ENCODE data around the gene OXSR1.
"Not testable (repeated sequence)": the region's sequence is repeated elsewhere in the genome, so short reads cannot be mapped to it uniquely, and the experiment has no call there.

Gene OXSR1

DNA sequence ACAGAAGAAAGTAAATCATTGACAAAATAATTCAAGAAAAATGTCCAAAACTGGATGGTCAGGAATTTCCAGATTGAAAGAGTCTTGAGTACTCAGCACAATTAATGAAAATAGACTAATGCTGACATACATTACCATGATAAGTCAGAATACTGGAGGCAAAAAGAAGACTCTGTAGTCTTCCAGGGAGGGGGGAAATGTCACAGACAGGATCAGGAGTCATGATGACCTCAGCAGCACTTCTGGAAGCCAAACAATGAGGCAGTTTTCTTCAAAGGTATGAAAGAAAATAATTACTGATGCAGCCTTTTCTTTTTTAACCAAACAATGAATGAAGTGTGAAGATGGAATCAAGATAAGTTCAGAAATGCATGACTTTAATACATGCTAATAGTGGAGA lies 70.1 kb downstream of the OXSR1 start:
- no peak for DNase-seq

DNA sequence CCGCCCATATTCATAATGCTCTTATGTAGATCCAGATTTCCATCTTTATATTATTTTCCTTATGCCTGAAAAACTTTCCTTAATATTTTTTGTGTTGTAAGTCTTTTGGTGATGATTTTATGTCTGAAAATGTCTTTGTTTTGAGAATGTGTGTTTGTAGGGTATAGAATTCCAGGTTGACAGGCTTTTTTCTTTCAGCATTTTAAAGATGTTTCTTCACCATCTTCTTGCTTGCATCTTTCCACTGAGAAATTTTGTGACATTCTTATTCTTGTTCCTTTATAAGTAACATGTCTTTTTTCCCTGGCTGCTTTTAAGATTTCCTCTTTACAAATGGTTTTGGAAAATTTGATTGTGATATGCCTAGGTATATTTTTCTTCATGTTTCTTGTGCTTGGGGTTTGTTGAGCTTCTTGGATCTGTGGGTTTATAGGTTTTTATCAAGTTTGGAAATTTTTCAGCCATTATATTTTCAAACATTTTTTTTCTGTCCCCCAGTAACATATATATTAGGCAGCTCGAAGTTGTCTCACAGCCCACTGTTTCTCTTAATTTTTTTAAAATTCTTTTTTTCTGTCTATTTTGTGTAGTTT lies 73.2 kb downstream of the OXSR1 start:
- DNase-seq: no peak

DNA sequence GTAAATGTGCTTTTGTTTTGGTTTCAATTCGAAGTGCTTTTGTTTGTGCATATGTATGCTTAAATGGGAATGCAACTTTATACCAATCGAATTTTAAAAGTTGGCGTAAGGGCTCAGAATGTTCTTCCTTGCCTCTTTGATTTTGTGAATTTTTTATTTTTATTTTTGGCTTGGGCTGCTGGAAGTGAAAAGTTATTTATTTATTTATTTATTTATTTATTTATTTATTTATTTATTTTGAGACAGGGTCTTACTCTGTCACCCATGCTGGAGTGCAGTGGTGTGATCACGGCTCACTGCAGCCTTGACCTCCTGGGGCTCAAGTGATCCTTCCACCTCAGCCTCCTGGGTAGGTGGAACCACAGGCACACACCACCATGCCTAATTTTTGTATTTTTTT lies 77.5 kb downstream of the OXSR1 start:
- DNase-seq: not testable (repeated sequence)

DNA sequence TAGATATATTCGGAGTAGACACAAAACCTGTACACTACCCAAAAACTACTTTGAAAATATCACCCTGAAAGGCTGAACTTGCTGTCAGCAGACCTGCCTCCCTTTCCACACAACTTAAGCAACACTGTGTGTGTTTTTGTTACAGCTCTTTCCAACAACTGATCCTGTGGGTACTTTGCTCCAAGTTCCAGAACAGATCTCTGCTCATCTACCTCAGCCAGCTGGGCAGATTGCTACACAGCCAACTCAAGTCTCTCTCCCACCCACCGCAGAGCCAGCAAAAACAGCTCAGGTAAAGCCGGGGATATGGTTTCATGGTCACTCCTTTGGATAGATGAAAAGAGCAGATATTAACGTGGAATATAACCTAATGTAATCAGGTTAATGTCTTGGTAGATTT lies 80.6 kb downstream of the OXSR1 start:
- no peak for DNase-seq

DNA sequence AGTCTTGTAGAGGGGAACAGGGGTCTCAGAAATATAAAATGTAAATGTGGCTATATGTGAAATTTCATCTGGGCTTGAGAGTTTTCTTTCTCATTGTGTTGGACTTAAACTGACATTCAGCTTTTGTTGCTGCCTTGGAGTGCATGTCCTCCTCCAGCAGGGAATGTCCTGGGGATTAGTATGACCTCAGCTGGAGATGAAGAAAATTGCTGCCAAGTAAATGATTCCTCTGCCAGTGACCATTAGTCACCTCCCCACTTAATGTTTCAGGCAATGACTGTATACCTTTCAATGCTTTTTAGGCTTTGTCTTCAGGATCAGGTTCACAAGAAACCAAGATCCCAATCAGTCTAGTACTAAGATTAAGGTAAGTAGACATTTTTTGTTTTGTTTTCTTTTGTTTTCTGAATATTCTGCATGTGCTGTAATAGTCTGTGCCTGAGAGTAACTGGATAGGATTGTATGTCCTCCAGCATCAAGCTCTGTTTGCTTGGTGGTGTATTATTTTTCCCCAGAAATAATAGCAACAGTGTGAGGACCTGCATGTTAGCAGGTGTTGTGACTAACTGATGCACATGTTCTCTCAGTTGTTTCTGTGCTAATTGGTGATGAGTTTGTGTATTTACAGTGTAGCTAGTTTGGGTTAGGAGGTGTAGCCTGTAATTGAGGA lies 82.2 kb downstream of the OXSR1 start:
- no peak for DNase-seq

DNA sequence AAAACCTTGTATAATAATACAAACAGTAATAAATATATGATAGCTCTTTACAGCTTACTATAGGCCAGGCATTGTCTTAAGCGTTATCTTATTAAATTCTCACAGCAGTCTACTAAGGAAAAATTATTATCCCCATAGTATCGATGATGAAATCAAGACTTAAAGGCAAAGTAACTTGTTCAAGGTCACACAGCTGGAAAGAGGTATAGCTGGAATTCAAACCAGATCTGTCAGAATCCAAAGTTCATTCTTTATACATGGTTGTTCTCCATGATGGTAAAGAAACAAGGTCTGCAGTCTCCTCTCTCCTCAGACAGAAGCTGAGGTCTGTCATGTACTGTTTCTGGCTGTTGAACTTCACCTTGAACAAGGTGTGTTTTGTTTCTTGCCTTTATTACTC lies 84.9 kb downstream of the OXSR1 start:
- DNase-seq: no peak

DNA sequence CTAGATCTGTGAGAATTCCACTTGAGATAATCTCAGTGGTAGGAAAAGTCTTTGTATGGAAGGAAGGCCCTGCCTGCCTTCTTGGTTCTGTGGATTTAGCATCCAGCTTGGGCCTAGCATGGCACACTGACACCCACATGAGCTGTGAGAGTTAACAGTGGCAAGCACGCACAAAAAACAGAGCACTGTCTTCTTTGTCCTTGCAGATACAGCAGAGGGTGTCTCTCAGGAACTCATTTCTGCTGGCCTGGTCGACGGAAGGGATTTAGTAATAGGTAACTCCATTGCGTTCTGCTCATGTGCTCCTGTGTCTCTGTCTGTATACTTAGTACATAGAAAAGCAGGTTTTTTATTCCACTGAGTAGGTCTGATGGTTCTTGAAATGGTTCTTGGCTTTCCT lies 85.9 kb downstream of the OXSR1 start:
- no peak for DNase-seq

DNA sequence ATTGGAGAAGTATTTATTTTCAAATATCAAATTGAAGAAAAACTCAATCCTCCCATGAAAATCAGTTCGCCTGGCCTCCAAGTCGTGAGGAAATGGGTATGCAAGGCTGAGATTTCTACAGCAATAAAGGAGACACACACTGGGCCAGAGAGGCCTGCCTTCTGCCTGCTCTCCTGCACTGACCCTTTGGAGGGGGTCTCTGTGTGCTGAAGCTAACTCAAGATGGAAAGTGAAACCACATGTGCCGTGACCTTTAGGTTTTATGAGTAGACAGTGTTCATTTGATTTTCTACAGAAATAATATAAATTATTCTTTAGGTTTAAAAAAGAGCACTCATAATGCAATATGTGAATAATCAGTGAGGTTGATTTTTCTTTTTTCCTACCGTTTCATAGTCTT lies 88.4 kb downstream of the OXSR1 start:
- DNase-seq: no peak

DNA sequence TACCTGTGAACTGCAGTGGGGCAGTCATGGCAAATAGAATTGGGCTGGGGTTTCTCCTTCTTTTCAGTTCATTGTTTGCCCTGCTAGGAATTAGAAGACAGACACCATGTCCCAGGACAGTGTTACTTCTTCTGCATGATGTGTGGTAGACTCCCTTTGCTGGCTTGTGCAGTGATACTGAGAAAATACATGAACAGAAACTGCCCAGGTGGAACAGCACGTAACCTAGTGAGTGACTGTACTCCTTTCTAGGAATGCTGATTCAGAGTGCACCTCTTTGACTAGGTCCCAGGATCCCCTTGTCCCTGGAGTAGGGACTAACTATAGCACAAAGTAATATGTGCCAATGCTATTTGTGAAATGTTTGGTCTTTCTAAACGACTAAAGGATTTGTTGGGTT lies 89.5 kb downstream of the OXSR1 start:
- DNase-seq: no peak

DNA sequence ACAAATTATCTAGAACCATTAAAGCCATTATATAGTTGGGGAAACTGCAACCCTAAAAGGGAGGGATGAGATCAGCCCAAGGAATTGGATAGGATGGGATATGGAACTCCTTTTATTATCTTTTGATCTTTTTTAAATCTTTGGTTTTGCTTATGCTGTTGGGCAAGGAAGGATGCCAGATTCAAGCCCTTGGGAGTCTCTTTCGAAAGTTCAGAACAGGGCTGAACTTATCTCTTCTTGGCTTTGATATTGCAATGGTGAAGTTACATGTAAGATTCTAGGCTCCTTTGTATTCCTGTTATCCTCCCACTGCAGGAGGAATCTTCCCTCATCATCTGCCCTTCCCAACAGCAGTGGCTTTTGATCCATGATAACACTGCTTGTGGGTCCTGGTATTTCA lies 90.3 kb downstream of the OXSR1 start:
- DNase-seq: no peak

DNA sequence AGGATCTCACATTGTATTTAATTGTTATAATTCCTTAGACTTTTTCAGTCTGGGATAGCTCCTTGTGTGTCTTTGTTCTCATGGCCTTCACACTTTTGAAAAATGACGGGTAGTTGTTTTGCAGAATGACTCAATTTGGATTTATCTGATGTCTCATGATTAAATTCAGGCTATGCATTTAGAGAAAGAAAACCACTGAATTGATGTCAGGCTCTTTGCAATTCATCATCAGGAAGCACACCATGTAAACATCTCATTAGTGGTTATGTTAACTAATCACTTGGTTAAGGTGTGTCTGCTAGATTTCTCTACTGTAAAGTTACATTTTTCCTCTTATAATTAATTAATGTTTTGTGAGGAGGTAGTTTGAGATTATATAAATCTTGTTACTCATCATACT lies 92.2 kb downstream of the OXSR1 start:
- DNase-seq: no peak

DNA sequence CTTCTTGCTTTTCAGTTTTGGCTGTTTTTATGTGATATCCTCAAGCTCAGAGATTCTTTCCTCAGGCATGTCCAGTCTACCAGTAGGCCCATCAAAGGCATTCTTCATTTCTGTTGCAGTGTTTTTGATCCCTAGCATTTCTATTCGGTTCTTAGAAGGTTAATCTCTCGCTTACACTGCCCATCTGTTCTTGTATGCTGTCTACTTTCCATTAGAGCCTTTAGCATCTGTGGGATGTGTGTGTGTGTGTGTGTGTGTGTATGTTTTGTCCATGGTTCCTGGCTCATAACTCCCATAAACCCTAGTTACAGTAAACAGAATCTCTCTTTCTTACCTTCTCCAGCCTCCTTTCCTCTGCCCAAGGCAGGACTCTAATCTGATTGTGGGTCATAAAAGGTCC lies 95.1 kb downstream of the OXSR1 start:
- DNase-seq: no peak

DNA sequence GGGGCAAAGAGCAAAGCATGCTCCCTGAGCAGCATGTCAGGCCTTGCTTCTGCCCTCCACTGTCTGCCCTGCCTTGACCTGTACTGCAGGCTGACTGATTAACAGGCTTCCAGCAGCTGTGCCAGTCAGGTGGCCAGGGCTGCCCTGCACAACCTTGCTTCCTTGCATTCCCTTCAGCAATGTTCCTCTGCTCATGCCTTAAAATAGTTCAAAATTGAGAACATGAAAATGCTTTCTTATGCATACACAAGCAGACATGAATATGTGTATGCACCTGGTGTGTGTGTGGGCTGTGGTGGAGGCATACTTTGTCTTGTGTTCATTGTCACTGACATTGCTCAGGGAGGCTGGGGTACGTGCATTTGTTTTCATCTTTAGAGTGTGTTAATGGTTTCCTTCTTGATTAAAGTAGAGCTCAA lies 99.0 kb downstream of the OXSR1 start:
- DNase-seq: no peak

DNA sequence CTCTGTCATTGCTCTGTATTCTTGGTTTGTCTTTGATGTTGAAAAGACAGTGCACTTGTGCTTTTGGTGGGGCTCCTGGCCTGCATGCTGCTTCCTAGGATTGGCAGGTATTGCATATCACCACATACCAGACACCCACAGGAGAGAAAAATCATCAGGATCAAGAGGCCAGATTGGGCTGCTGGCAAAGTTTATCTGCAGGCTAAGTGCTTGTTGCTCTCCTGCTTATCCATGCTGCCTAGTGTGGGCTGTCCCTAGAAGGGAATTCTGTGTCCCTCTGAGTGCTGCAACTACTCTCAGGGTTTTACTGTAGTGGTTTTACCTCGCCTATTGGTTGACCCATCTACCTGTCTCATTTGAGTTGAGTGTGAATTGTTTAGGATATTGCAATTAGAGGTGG lies 99.4 kb downstream of the OXSR1 start:
- DNase-seq: no peak

DNA sequence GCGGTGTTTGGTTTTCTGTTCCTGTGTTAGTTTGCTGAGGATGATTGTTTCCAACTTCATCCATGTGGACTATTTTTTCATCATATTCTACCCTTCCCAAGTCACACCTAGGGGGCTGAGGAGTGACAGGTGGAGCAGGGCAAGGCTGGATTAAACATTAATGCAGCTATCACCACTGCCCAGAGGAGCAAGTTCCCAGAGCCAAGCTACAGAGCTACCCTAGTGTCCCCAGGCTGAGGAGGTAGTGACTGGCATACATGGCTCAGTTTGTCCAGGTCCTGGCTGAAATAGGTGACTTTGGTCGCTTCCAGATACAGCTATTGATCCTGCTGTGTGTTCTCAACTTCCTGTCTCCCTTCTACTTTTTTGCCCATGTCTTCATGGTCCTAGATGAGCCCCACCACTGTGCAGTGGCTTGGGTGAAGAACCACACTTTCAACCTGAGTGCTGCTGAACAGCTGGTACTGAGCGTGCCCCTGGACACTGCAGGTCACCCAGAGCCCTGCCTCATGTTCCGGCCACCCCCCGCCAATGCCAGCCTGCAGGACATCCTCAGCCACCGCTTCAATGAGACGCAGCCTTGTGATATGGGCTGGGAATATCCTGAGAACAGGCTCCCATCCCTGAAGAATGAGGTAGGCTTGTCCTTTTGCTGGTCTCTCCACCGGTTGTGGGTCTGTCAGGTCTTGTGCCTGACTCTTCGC lies 100.4 kb downstream of the OXSR1 start, which contains the start of gene SLC22A13:
Gene SLC22A13 (plus strand): TSS at position 209 of the 704 bp plus-strand sequence. CDS start 49 bp downstream, at position 258.
- no peak for DNase-seq

DNA sequence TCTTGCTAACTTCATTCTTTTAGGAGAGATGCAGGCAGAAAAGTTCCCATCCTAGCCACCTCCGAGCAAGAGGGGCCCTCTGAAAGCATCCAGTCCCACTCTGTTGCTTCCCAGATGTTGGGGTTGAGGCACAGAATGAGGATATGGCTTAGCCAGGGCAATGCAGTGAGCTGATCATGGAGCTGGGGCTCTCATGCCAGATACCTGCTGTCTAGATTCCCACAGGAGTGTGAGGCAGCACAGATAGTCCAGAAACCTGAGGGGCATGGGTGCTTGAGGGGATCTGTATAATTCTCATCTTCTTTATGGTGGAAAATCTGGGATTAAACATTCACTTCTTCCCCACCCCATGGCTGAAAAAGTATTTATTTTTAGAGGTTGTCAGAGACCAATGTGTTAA lies 101.5 kb downstream of the OXSR1 start:
- no peak for DNase-seq

DNA sequence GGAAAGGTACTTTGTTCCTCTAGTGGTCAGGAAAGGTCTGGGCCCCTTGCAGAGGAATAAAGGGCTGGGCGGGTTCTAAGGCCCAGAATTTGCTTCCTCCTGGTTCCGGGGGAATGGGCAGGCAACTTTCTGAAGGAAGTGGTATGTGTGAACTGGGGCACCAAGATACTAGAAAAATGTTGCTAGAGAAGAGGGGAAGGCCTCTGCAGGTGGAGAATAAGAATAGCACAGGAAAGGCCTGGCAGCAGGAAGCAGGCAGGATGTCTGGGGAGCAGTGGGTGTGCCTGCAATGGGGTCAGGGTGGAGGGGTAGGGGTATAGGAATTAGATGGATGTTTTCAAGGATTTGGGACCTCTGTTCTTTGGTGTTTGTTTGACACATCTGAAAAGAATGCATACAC lies 102.3 kb downstream of the OXSR1 start:
- DNase-seq: no peak

DNA sequence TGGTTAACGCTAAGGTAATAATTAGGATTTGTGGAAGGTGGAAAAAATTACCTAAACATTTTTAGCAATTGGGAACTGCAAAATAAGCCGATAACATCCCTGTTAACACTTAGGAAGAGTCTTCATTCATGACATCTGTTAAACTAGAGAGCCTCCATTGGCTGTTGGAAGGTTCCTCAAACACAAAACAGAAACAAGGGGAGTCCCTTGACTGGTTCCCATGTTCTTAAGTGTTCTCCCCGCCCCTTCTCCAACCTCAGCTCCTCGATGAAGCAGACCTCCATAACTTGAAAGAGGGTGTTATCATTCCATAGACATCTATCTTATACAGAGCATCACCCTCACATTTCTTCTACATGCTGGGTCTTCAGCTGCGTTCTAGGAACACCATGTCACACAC lies 102.8 kb downstream of the OXSR1 start:
- DNase-seq: no peak

DNA sequence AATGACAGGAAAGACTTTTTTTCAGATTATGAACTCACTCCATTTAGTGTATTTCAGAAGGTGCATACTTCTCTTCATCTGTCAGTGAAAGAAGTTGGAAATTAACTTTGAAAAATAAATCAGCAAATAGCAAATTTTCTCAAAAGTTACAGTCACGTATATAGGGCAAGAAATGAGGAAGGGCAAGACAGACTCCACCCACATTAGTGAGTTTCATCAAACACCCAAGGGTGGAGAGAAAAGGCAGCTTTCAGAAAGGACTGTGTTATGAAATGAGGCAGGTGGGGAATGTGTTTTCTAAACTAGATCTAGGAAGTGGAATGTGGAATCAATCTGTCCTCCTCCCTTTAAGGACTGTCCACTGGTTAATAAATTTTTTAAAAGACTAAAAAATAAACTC lies 103.2 kb downstream of the OXSR1 start:
- DNase-seq: no peak

DNA sequence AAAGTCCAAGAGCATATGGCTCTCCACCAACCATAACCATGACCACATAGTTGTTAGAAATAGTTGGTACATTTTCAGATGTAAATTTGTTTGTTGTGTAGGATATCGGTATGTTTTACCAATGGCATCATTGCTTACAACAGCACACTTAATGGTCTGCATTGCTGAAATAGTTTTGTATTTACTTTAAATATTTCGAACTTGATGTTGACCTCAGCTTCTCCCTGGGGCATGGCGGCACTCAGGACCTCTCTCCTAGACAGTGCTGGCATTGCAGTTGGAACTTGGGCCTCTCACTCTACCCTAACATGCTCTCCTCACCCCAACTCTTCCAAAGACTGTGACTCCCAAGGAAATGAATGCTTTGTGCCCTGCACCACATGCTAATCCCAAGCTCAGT lies 105.3 kb downstream of the OXSR1 start:
- no peak for DNase-seq

DNA sequence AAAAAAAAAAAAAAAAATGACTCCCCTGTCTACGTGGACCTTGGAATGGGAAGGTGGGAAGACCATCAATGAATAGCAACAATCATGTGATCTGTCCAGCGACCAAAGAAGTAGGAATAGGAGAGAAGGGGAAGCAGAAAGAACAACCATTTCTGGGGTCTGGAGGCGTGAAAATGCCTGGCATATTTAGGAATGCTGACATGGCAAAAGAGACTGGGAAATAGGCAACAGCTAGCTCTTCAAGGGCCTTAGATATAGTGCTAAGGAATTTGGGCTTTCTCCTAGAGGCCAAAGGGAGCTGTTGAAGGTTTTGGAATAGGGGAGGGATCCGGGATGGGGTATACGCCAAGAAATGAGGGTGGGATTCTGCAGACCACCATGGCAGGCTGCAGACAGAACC lies 106.2 kb downstream of the OXSR1 start:
- no peak for DNase-seq

DNA sequence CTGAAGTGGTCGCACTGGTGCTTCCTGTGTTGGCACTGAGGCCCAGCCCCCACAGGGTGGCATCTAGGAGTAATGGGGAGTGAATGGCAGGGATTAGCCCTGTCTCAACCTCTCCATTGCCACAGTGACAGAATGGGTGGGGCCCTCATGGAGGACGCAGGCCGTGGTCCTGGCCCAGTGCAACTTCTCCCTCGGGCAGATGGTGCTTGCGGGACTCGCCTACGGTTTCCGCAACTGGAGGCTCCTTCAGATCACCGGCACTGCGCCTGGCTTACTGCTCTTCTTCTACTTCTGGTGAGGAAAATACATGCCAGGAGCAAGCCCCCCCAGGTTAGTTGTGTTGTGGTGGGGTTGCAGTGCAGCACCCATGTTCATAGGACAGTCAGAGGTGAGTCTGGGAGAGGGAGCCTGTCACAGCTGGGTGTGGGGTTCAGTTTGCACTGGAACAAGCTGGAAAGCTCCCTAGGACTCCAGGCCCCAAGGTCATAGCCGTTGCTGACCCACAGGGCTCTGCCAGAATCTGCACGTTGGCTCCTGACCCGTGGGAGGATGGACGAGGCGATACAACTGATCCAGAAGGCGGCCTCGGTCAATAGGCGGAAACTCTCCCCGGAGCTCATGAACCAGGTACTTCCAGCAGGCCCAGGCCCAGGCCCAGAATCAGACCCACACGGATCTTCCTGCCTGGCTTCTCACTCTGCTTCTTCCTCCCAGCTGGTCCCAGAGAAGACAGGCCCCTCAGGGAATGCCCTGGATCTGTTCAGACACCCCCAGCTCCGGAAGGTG lies 109.7 kb downstream of the OXSR1 start:
- DNase-seq: no peak

DNA sequence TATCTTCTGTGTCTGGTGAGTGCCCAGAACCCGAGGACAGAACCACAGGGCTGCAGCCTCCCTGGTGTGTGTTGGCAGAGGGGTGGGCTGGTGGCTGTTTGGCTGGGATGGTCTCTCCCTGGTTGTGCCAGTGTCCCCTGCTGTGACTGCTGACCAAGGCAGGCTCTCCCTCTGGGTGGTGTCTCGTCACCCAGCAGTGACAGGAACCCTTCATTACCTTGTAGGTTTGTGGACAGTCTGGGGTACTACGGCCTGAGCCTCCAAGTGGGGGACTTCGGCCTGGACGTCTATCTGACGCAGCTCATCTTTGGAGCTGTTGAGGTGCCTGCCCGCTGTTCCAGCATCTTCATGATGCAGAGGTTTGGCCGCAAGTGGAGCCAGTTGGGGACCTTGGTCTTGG lies 110.3 kb downstream of the OXSR1 start:
- no peak for DNase-seq

All from activated CD8-positive, alpha-beta memory T cell treated with anti-CD3 and anti-CD28 coated beads for 24 hours (primary cell).